SKM-1 treated with dmso at 0.1 percent for 144 hours (cell line): Measurements from ENCODE around the gene NXPH3.

Experiments used
- DNase-seq: peaks from one replicate; lab custom pipeline; 2025; ENCODE audit not compliant: unreplicated experiment; lab: John Stamatoyannopoulos, UW

NXPH3 gene

GRCh38 chr17:49590874-49591273 lies 15.2 kb downstream of the NXPH3 start:
- DNase-seq = no peak

- no peak for DNase-seq
Observed at GRCh38 chr17:49592263-49592662, 16.6 kb downstream of the NXPH3 start.

GRCh38 chr17:49595328-49595727 lies 19.7 kb downstream of the NXPH3 start:
- no peak for DNase-seq

GRCh38 chr17:49595980-49596379 lies 20.3 kb downstream of the NXPH3 start:
- DNase-seq = no peak

- no peak for DNase-seq
Observed at GRCh38 chr17:49596613-49597244, 21.1 kb downstream of the NXPH3 start.

- DNase-seq = no peak
Observed at GRCh38 chr17:49597436-49597835, 21.8 kb downstream of the NXPH3 start.

GRCh38 chr17:49597928-49598655 lies 22.4 kb downstream of the NXPH3 start:
- no peak for DNase-seq

- no peak for DNase-seq
Observed at GRCh38 chr17:49598918-49599317, 23.2 kb downstream of the NXPH3 start.

GRCh38 chr17:49600949-49601348 lies 25.3 kb downstream of the NXPH3 start:
- DNase-seq = no peak

- no peak for DNase-seq
Observed at GRCh38 chr17:49602783-49603182, 27.1 kb downstream of the NXPH3 start.

GRCh38 chr17:49603238-49603637 lies 27.6 kb downstream of the NXPH3 start:
- DNase-seq = no peak

- no peak for DNase-seq
Observed at GRCh38 chr17:49603720-49604119, 28.0 kb downstream of the NXPH3 start.

- DNase-seq = no peak
Observed at GRCh38 chr17:49604314-49604869, 28.7 kb downstream of the NXPH3 start.

- DNase-seq = no peak
Observed at GRCh38 chr17:49610883-49611584, 35.4 kb downstream of the NXPH3 start.

GRCh38 chr17:49612726-49613125 lies 37.1 kb downstream of the NXPH3 start:
- DNase-seq = no peak

GRCh38 chr17:49613182-49613800 lies 37.6 kb downstream of the NXPH3 start:
- DNase-seq = no peak

GRCh38 chr17:49616086-49616485 lies 40.4 kb downstream of the NXPH3 start:
- no peak for DNase-seq

GRCh38 chr17:49616601-49617131 lies 41.0 kb downstream of the NXPH3 start:
- no peak for DNase-seq

- no peak for DNase-seq
Observed at GRCh38 chr17:49618028-49618611, 42.4 kb downstream of the NXPH3 start.

GRCh38 chr17:49621420-49621819 lies 45.7 kb downstream of the NXPH3 start:
- DNase-seq = no peak
